ENCODE results near the gene NPNT.

NPNT gene

DNA sequence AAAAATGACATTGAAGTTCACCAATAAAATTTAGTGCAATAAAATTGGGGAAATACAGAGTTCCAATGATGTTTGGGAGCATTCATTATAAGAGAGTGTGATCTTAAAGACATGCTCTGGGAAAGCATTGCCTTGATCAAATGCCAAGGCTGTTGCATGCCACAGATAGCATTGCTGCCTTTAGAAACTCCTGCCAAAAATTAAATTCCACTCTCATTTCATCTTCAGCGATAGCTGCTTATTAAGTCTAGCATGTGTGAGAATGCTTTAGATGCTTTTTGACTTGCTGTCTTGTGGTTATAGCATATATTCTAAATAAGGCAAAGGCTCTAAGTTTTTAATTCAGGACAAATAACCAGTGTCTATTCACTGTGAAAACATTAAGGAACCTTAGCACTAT lies 49.3 kb downstream of the NPNT start:
- POLR2A ChIA-PET = no interaction called here
- CTCF ChIA-PET = no interaction called here
- DNase-seq (ENCODE audit: extremely low spot score) = no peak

DNA sequence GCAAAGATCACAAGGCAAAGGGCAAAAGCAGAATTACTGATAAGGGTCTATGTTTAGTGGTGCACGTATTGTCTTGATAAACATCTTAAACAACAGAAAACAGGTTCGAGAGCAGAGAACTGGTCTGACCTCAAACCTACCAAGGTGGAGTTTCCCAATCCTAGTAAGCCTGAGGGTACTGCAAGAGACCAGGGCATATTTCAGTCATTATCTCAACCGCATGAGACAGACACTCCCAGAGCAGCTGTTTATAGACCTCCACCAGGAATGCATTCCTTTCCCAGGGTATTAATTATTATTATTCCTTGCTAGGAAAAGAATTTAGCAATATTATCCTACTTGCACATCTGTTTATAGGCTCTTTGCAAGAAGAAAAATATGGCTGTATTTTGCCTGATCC lies 51.5 kb downstream of the NPNT start:
- TF ChIP-seq, protein P1, sequence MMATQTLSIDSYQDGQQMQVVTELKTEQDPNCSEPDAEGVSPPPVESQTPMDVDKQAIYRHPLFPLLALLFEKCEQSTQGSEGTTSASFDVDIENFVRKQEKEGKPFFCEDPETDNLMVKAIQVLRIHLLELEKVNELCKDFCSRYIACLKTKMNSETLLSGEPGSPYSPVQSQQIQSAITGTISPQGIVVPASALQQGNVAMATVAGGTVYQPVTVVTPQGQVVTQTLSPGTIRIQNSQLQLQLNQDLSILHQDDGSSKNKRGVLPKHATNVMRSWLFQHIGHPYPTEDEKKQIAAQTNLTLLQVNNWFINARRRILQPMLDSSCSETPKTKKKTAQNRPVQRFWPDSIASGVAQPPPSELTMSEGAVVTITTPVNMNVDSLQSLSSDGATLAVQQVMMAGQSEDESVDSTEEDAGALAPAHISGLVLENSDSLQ (IDR thresholded peaks at IDR 0.05) = no peak
- TF ChIP-seq CTBP1 (IDR thresholded peaks at IDR 0.05; ENCODE audit: borderline replicate concordance) (no peak), FOXK2 (IDR thresholded peaks at IDR 0.05) (no peak), FOXM1 (IDR thresholded peaks at IDR 0.05; ENCODE audit: borderline replicate concordance) (no peak), BHLHE40 (IDR thresholded peaks at IDR 0.05; ENCODE audit: borderline replicate concordance) (no peak)
- no peak for DNase-seq (ENCODE audit: extremely low spot score)
- POLR2A ChIA-PET = no interaction called here
- CTCF ChIA-PET = no interaction called here

More for the DNA sequence above, 49.3 kb downstream of the NPNT start:
- TF ChIP-seq HDGF (IDR thresholded peaks at IDR 0.05; ENCODE audit: borderline replicate concordance) (no peak), FOXM1 (IDR thresholded peaks at IDR 0.05; ENCODE audit: borderline replicate concordance) (no peak), ARNT (IDR thresholded peaks at IDR 0.05) (no peak), CTBP1 (IDR thresholded peaks at IDR 0.05; ENCODE audit: borderline replicate concordance) (no peak)

DNA sequence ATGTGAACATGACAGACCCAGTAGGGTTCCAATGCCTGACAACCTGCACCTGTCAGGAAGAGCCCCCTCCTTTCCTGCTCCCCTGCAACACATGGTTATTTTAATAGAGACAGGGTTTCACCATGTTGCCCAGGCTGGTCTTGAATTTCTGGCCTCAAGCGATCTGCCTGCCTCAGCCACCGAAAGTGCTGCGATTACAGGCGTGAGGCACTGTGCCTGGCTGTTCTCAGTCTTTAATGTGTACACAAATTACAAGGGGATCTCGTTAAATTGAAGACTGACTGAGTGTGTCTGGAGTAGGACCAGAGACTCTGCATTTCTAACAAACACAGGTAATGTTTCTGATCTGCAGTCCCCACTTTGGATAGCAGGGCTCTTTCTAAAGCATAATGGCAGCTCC lies 55.4 kb downstream of the NPNT start:
- no peak for DNase-seq (ENCODE audit: extremely low spot score)
- ChIA-PET POLR2A (no interaction called here), CTCF (no interaction called here)
- no peak for TF ChIP-seq ELF4 (IDR thresholded peaks at IDR 0.05)
- TF ChIP-seq ZNF384 (IDR thresholded peaks at IDR 0.05) = no peak
- TF ChIP-seq LEF1 (IDR thresholded peaks at IDR 0.05; ENCODE audit: borderline replicate concordance) = no peak
- no peak for TF ChIP-seq BHLHE40 (IDR thresholded peaks at IDR 0.05; ENCODE audit: borderline replicate concordance)
- no peak for TF ChIP-seq CTBP1 (IDR thresholded peaks at IDR 0.05; ENCODE audit: borderline replicate concordance)
- TF ChIP-seq L3MBTL2 (conservative IDR thresholded peaks at IDR 0.05) = no peak
- no peak for TF ChIP-seq FOXA1 (IDR thresholded peaks at IDR 0.05)
- TF ChIP-seq NFRKB (IDR thresholded peaks at IDR 0.05) = no peak
- TF ChIP-seq ARNT (IDR thresholded peaks at IDR 0.05) = no peak
- no peak for TF ChIP-seq FOXM1 (IDR thresholded peaks at IDR 0.05; ENCODE audit: borderline replicate concordance)
- TF ChIP-seq, protein P1 (IDR thresholded peaks at IDR 0.05) = no peak
- no peak for TF ChIP-seq SUZ12 (IDR thresholded peaks at IDR 0.05)
- TF ChIP-seq FOXK2 (IDR thresholded peaks at IDR 0.05) = no peak

DNA sequence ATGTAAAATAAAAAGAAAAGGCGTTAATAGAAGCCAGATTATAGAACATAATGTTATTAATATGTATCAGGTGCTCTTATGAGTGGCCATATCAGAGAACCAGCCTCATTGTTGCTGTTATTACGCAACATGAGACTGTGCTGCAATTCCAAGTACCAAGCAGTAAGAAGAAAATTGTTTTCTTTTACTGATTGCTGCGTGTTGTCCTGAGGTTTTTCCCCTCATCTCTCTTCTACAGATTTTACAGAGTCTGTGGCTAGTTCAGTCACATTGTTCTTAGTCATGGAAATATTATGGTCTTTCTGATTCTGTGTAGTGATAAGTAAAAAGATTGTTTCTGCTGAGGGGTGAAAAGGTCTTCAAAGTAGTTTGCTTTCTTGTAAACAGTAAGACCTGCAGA lies 55.9 kb downstream of the NPNT start:
- POLR2A ChIA-PET = no interaction called here
- CTCF ChIA-PET = no interaction called here
- TF ChIP-seq L3MBTL2 (conservative IDR thresholded peaks at IDR 0.05) = no peak
- TF ChIP-seq ARNT (IDR thresholded peaks at IDR 0.05) = no peak
- TF ChIP-seq LEF1 (IDR thresholded peaks at IDR 0.05; ENCODE audit: borderline replicate concordance) = no peak
- TF ChIP-seq FOXA1 (IDR thresholded peaks at IDR 0.05) = no peak
- no peak for TF ChIP-seq CTBP1 (IDR thresholded peaks at IDR 0.05; ENCODE audit: borderline replicate concordance)
- TF ChIP-seq HDGF (IDR thresholded peaks at IDR 0.05; ENCODE audit: borderline replicate concordance) = no peak
- no peak for TF ChIP-seq FOXK2 (IDR thresholded peaks at IDR 0.05)
- no peak for TF ChIP-seq ZNF384 (IDR thresholded peaks at IDR 0.05)
- TF ChIP-seq, protein P1 (IDR thresholded peaks at IDR 0.05) = no peak
- no peak for TF ChIP-seq ELF4 (IDR thresholded peaks at IDR 0.05)
- no peak for TF ChIP-seq SP1 (IDR thresholded peaks at IDR 0.05)
- no peak for TF ChIP-seq FOXM1 (IDR thresholded peaks at IDR 0.05; ENCODE audit: borderline replicate concordance)
- TF ChIP-seq SUZ12 (IDR thresholded peaks at IDR 0.05) = no peak
- no peak for TF ChIP-seq TARDBP (IDR thresholded peaks at IDR 0.05)
- no peak for TF ChIP-seq NFRKB (IDR thresholded peaks at IDR 0.05)
- TF ChIP-seq BHLHE40 (IDR thresholded peaks at IDR 0.05; ENCODE audit: borderline replicate concordance) = no peak
- DNase-seq (ENCODE audit: extremely low spot score) = no peak

DNA sequence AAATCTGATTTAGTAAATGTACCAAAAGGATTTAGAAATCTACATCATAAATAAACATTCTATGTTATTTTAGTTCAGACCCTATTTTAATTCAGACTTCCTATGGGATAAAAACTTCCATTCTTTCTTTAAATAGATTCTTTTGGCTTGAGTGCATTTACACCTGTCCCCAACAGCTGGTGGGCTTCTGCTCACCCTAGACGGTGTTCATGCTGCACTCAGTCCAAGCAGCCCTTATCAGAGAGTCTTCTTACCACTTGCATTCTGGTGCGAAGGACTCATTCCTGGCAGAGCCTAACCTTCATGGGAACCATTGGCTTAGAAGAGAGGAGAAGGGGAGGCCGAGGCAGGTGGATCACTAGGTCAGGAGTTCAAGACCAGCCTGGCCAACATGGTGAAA lies 57.3 kb downstream of the NPNT start:
- POLR2A ChIA-PET = no interaction called here
- CTCF ChIA-PET = no interaction called here
- DNase-seq (ENCODE audit: extremely low spot score) = no peak

DNA sequence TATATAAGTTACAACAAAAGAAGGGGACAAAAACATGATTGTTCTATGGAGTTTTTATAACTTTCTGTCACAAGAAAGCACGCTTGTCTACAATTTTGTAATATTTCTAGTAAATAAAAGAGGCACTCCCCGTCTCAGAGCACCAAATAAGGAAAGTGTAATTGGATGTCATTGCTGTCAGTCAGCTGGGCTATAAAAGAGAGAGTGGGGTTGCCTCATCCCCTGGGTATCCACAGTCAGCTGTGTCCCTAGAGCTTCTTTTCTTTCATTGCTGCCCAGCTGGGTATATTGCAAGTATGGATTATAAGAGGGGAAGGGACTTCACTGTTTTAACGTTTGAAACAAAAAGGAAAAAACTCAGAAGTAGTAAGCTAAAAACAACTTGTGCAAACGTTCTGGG lies 61.3 kb downstream of the NPNT start:
- CTCF ChIA-PET = no interaction called here
- no peak for DNase-seq (ENCODE audit: extremely low spot score)
- TF ChIP-seq, protein P1 (IDR thresholded peaks at IDR 0.05) = peak; percentile 87
- TF ChIP-seq SUZ12 (IDR thresholded peaks at IDR 0.05) = no peak
- no peak for TF ChIP-seq FOXA1 (IDR thresholded peaks at IDR 0.05)
- TF ChIP-seq CTBP1 (IDR thresholded peaks at IDR 0.05; ENCODE audit: borderline replicate concordance) = no peak
- no peak for TF ChIP-seq NFRKB (IDR thresholded peaks at IDR 0.05)
- TF ChIP-seq FOXM1 (IDR thresholded peaks at IDR 0.05; ENCODE audit: borderline replicate concordance) = no peak
- POLR2A ChIA-PET = no interaction called here

More for the DNA sequence above, 57.3 kb downstream of the NPNT start:
- TF ChIP-seq HDGF (IDR thresholded peaks at IDR 0.05; ENCODE audit: borderline replicate concordance) (no peak), FOXA1 (IDR thresholded peaks at IDR 0.05) (no peak), CTBP1 (IDR thresholded peaks at IDR 0.05; ENCODE audit: borderline replicate concordance) (no peak), ELF4 (IDR thresholded peaks at IDR 0.05) (no peak)

DNA sequence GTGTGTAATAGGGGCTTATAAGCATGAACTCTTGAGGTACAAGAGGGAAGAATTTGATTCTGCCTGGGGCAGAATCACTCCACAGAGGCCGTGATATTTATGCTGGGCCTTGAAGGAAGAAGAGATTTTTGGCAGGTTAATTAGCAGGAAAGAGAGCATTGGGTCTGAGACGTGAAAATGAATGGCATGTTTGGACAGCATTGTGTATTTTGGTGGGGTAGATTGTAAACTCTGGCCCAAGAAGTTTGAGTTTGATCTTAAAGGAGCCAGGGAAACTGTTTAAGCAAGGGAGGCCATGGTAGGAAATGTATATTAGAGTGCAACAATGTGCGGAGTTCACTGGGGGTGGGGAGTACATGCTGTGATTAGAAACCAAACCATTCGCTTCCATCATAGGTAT lies 62.4 kb downstream of the NPNT start:
- no peak for DNase-seq (ENCODE audit: extremely low spot score)
- ChIA-PET CTCF (no interaction called here), POLR2A (no interaction called here)
- TF ChIP-seq LEF1 (IDR thresholded peaks at IDR 0.05; ENCODE audit: borderline replicate concordance) (no peak), SUZ12 (IDR thresholded peaks at IDR 0.05) (no peak), ARNT (IDR thresholded peaks at IDR 0.05) (no peak), ZNF384 (IDR thresholded peaks at IDR 0.05) (no peak), FOXM1 (IDR thresholded peaks at IDR 0.05; ENCODE audit: borderline replicate concordance) (no peak), SP1 (IDR thresholded peaks at IDR 0.05) (no peak), ELF4 (IDR thresholded peaks at IDR 0.05) (no peak), TARDBP (IDR thresholded peaks at IDR 0.05) (no peak), FOXA1 (IDR thresholded peaks at IDR 0.05) (no peak), BHLHE40 (IDR thresholded peaks at IDR 0.05; ENCODE audit: borderline replicate concordance) (no peak), NFRKB (IDR thresholded peaks at IDR 0.05) (no peak)
- TF ChIP-seq, protein P1 (IDR thresholded peaks at IDR 0.05) = no peak
